ENCODE measurements around the gene MMD2.
"Not testable (repeated sequence)": the region's sequence is repeated elsewhere in the genome, so short reads cannot be mapped to it uniquely, and the experiment has no call there.

MMD2 gene

DNA sequence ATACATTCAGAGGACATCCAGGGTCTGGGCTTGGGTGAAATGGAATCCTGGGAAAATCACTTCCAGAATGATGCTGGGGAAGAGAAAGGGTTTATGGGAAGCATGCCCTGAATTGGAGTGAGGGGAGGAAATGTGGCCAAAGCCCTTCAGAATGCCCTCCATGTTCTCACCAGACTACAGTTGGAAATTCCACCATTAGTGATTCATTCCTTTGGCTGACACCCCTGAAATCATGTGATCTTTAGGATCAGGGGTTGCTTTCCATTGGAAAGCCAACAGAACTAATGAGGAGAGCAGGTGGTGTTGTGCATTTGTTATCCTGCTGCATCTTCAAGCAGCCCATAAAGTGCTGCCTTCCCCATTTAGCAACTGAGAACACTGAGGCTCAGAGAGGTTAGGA lies 54.6 kb downstream of the MMD2 start:
- no peaks in the 10 kb centered on the region for H3K4me1 Mint-ChIP-seq (ENCODE audit: low read depth in 2 of 2)
- ATAC-seq (replicated peaks): no peak
- DNase-seq: no peak
- peaks cover 31 to 62% of the 10 kb centered on the region in 2 donors for H3K27me3 Mint-ChIP-seq
- H3K36me3 Mint-ChIP-seq (ENCODE audit: insufficient read depth): no peaks in the 10 kb centered on the region
- no peak overlapping the region for H3K27ac Mint-ChIP-seq
- H3K4me3 Mint-ChIP-seq: no peak overlapping the region
- no peaks in the 10 kb centered on the region for H3K9me3 Mint-ChIP-seq

DNA sequence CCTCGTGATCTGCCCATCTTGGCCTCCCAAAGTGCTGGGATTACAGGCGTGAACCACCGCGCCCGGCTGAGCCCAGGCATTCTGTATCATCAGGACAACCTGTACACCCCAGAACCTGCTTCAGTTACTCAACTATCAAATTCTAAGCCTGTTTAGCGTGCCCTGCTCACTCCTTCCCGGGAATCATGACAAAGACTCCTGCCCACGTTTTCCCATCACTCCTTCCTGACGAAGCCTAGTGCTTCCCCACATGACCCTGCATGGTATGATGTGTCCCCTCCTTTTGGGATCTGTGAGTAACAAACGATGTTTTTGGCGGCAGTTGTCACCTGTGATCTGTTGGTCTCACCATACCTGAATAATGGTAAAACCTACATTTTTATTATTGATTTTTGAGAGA lies 63.2 kb downstream of the MMD2 start:
- no peak for ATAC-seq (replicated peaks)
- Mint-ChIP-seq H3K27me3 (peaks cover 21 to 31% of the 10 kb centered on the region in 2 donors), H3K9me3 (no peaks in the 10 kb centered on the region), H3K4me3 (no peak overlapping the region), H3K27ac (no peak overlapping the region), H3K4me1 (ENCODE audit: low read depth in 2 of 2) (no peaks in the 10 kb centered on the region), H3K36me3 (ENCODE audit: insufficient read depth) (peaks cover 3% of the 10 kb centered on the region)
- no peak for DNase-seq

DNA sequence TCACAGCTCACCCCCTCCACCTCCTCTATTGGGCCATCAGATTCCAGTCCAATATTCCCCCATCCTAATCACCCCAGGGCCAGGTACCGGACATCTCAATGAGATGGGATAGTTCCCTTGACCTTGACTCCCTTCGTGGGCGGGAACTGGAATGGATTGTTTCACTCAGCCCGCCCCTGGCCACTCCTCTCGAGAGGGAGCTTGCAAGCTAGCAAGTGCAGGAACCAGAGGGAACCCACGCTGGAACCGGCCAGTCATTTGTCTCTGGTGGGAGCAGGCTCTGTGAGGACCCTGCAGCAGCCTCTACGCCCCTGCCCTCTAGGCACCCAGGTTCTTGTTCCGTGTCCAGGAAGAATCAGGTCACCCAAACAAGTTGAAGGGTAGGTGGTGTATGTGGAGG lies 64.5 kb downstream of the MMD2 start:
- H3K27me3 Mint-ChIP-seq: peaks cover 29 to 30% of the 10 kb centered on the region in 2 donors

DNA sequence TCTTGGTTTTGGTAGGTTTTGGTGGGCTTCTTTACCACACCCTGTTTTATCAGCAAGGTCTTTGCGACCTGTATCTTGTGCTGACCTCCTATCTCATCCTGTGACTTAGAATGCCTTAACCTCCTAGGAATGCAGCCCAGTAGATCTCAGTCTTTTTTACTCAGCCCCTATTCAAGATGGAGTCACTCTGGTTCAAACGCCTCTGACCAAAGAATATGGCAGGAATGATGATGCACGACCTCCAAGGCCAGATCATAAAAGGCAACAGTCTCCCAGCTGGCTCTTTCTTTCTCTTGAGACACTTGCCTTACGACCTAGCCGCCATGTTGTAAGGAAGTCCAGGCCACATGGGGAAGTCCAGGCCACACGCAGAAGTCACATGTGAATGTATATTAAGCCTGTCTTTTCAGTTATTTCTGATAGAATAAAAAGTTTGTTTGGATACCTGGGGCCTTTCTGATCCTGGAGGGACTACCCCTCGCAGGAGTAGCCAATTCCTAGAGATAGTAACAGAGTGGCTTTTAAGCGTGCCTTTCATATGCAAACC lies 65.0 kb downstream of the MMD2 start:
- no peak for DNase-seq
- H3K4me1 Mint-ChIP-seq (ENCODE audit: low read depth in 2 of 2): no peaks in the 10 kb centered on the region
- H3K4me3 Mint-ChIP-seq: no peak overlapping the region
- H3K27ac Mint-ChIP-seq: no peak overlapping the region
- peaks cover 3% of the 10 kb centered on the region for H3K36me3 Mint-ChIP-seq (ENCODE audit: insufficient read depth)
- H3K27me3 Mint-ChIP-seq: peaks cover 33 to 34% of the 10 kb centered on the region in 2 donors
- H3K9me3 Mint-ChIP-seq: no peaks in the 10 kb centered on the region
- ATAC-seq (replicated peaks): no peak

More for the DNA sequence above, 64.5 kb downstream of the MMD2 start:
- Mint-ChIP-seq H3K4me1 (ENCODE audit: low read depth in 2 of 2) (no peaks in the 10 kb centered on the region), H3K9me3 (no peaks in the 10 kb centered on the region), H3K4me3 (no peak overlapping the region), H3K27ac (no peak overlapping the region), H3K36me3 (ENCODE audit: insufficient read depth) (peaks cover 3% of the 10 kb centered on the region)
- DNase-seq (no peak), ATAC-seq (replicated peaks) (no peak)

DNA sequence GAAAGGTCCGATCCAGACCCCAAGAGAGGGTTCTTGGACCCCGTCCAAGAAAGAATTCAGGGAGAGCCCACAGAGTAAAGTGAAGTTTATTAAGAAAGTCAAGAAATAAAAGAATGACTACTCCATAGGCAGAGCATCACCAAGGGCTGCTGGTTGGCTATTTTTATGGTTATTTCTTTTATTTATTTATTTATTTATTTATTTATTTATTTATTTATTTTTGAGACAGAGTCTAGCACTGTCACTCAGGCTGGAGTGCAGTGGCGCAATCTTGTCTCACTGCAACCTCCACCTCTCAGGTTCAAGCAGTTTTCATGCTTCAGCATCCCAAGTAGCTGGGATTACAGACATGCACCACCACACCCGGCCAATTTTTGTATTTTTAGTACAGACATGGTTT lies 65.8 kb downstream of the MMD2 start:
- H3K27me3 Mint-ChIP-seq: peaks cover 32 to 39% of the 10 kb centered on the region in 2 donors
- ATAC-seq (replicated peaks); H3K4me3 Mint-ChIP-seq; H3K9me3 Mint-ChIP-seq; H3K36me3 Mint-ChIP-seq (ENCODE audit: insufficient read depth); H3K4me1 Mint-ChIP-seq (ENCODE audit: low read depth in 2 of 2); H3K27ac Mint-ChIP-seq; DNase-seq: not testable (repeated sequence)

DNA sequence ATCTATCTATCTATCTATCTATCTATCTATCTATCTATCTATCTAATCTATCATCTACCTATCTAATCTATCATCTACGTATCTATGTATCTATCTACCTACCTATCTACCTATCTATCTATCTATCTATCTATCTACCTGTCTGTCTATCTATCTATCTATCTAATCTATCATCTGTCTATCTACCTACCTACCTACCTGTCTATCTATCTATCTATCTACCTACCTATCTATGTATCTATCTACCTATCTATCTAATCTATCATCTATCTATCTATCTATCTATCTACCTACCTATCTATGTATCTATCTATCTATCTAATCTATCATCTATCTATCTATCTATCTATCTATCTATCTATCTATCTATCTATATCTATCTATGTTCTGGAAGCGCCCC lies 67.5 kb downstream of the MMD2 start:
- peaks cover 36 to 51% of the 10 kb centered on the region in 2 donors for H3K27me3 Mint-ChIP-seq
- not testable (repeated sequence) for H3K9me3 Mint-ChIP-seq; H3K4me1 Mint-ChIP-seq (ENCODE audit: low read depth in 2 of 2); H3K36me3 Mint-ChIP-seq (ENCODE audit: insufficient read depth); DNase-seq; H3K4me3 Mint-ChIP-seq; ATAC-seq (replicated peaks); H3K27ac Mint-ChIP-seq

DNA sequence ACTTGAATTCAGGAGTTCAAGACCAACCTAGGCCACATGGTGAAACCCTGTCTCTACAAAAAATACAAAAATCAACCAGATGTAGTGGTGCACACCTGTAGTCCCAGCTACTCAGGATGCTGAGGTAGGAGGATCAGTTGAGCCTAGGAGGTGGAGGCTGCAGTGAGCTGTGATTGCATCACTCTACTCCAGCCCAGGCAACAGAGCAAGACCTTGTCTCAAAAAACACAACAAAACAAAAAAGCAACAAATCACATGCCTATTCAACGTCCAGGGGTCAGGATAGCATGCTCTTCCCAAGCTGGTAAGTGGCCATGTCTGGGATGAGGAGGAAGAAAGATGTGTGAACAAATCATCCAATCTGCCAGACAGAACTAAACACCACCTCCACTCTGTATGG lies 69.3 kb downstream of the MMD2 start:
- no peak overlapping the region for H3K27ac Mint-ChIP-seq

DNA sequence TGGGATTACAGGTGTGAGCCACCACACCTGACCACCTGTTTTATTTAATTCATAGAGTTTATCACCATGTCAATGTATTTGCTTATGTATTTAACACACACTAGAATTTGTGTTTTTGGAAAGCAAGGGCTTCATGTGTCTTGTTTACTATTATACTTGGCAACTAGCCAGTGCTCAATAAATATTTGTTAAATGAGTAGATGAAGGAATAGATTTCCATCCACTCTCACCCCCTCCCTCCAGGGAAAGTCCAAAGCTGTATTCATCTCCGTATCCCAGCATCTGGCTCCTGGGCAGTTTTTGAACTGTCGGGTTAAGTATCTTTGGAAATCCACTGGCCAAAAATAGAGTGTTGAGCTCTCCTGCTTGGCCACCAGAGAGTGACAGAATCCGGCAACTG lies 70.8 kb downstream of the MMD2 start:
- no peaks in the 10 kb centered on the region for H3K9me3 Mint-ChIP-seq
- DNase-seq (no peak), ATAC-seq (replicated peaks) (no peak)
- H3K36me3 Mint-ChIP-seq (ENCODE audit: insufficient read depth): no peaks in the 10 kb centered on the region
- peaks cover 45 to 53% of the 10 kb centered on the region in 2 donors for H3K27me3 Mint-ChIP-seq
- H3K4me3 Mint-ChIP-seq: no peak overlapping the region
- H3K4me1 Mint-ChIP-seq (ENCODE audit: low read depth in 2 of 2): peaks cover 0 to 1% of the 10 kb centered on the region in 2 donors
- no peak overlapping the region for H3K27ac Mint-ChIP-seq

More for the DNA sequence above, 69.3 kb downstream of the MMD2 start:
- no peak for ATAC-seq (replicated peaks)
- Mint-ChIP-seq H3K27me3 (peaks cover 45 to 53% of the 10 kb centered on the region in 2 donors), H3K4me3 (no peak overlapping the region), H3K4me1 (ENCODE audit: low read depth in 2 of 2) (no peaks in the 10 kb centered on the region), H3K9me3 (no peaks in the 10 kb centered on the region), H3K36me3 (ENCODE audit: insufficient read depth) (no peaks in the 10 kb centered on the region)
- no peak for DNase-seq

DNA sequence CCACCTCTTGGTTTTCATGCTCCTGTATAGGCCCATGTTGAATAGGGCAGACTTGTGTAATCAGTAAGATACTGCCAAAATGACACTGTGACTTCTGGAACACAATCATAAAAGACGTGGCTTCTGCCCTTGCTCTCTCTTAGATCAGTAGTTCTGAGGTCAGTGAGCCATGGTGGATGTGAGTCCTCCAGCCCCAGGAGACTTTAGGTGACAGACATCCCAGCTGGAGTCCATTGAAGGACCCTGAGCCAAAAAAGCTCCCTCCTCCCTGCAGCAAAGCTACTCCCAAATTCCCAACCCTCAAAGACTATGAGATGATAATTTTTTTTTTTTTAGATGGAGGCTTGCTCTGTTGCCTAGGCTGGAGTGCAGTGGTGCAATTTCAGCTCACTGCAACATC lies 72.3 kb downstream of the MMD2 start:
- ATAC-seq (replicated peaks) (no peak), DNase-seq (no peak)
- Mint-ChIP-seq H3K27me3 (peaks cover 51 to 64% of the 10 kb centered on the region in 2 donors), H3K36me3 (ENCODE audit: insufficient read depth) (no peaks in the 10 kb centered on the region), H3K9me3 (no peaks in the 10 kb centered on the region), H3K4me3 (no peak overlapping the region), H3K27ac (no peak overlapping the region), H3K4me1 (ENCODE audit: low read depth in 2 of 2) (peaks cover 0 to 9% of the 10 kb centered on the region in 2 donors)

DNA sequence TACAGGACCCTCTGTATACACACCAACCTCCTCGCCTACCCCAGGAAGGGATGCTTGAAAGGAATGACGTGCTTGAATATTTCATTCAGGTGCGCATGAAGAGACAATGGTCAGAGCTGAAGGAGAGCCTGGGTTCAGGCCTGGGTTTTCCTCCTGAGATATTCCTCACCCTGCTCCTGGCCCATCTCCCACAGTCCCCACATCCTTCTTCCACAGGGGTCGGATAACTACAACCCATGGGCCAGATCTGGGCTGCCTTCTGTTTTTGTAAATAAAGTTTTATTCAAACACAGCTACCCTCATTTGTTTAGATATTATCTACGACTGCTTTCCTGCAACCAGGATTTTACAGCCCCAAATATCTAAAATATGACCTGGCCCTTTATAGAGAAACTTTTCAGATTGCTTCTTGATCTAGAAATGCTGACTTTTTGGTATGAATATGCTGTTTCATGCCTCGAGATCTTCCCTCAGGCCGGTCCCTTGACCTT lies 73.6 kb downstream of the MMD2 start:
- Mint-ChIP-seq H3K36me3 (ENCODE audit: insufficient read depth) (no peaks in the 10 kb centered on the region), H3K4me1 (ENCODE audit: low read depth in 2 of 2) (peaks cover 0 to 9% of the 10 kb centered on the region in 2 donors), H3K9me3 (no peaks in the 10 kb centered on the region), H3K27me3 (peaks cover 46 to 64% of the 10 kb centered on the region in 2 donors), H3K27ac (no peak overlapping the region), H3K4me3 (no peak overlapping the region)
- DNase-seq: no peak
- no peak for ATAC-seq (replicated peaks)

DNA sequence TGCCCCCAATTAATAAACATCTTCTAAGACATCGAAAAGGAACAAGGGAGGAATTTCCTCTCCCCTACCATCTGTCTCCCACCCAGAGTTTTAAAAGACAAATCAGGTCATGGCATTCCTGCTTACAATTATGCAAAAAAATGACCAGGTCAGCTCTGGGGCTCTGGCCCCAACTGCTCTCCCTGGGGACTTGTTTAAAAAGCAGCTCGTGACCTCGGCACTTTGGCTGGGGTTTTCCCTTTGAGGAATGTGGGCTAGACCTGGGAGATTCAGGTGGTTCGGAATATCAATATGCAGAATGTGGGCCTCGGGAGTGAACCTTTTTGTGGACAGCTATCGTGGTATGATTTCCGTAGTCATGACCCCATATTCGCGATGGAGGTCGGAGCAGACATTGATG lies 74.8 kb downstream of the MMD2 start:
- ATAC-seq (replicated peaks) (no peak), DNase-seq (no peak)
- H3K27ac Mint-ChIP-seq: no peak overlapping the region
- peaks cover 0 to 9% of the 10 kb centered on the region in 2 donors for H3K4me1 Mint-ChIP-seq (ENCODE audit: low read depth in 2 of 2)
- H3K4me3 Mint-ChIP-seq: peak overlapping the region; percentile 17 to 22
- H3K9me3 Mint-ChIP-seq: no peaks in the 10 kb centered on the region
- H3K27me3 Mint-ChIP-seq: peaks cover 35 to 64% of the 10 kb centered on the region in 2 donors
- no peaks in the 10 kb centered on the region for H3K36me3 Mint-ChIP-seq (ENCODE audit: insufficient read depth)

DNA sequence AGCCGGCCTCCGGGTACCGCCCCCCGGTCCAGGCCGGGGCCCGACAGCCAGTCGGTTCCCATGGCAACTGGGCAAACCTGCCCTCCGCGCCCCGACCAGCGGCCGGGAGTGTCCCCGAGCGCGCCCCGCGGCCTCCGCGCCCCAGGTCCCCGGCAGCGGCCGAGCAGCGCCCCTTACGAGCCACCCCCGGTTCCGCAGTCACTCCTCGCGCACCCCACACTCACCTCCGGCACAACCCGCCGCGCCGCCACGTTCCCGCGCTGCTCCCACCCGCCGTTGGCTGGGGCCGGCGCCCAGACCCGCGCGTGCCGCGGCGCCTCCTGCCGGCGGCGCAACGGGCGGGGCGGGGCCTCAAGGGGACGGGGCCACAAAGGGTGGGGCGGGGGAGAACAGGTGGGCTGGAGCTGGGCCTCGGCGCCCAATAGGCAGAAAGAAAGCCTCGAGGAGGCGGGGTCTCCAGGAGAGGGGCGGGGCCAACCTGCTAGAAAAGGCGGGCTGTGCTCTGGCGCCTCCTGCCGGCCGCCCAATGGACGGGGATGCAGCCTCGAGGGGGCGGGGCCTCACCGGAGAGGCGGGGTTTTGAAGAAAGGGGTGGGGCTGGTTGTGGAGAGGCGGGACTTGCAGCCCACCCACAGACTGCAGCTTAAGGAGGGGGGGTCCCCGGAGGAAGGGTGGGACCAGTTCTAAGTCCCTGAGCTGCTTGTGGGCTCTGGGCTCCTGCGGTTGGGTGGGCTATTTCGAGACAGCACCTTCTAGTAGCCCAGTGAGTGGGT lies 75.4 kb downstream of the MMD2 start, which contains the start of gene RADIL:
RADIL (minus strand) TSS at position 345 of the 773 bp plus-strand sequence. CDS start 5,577 bp downstream, outside the sequence.
- ATAC-seq (replicated peaks) (peak; percentile 92), DNase-seq (peak; percentile 73 to 82 (median 79))
- Mint-ChIP-seq H3K27ac (no peak within 1 kb of the TSS), H3K4me1 (ENCODE audit: low read depth in 2 of 2) (peaks cover 0 to 9% of the 10 kb centered on the region in 2 donors), H3K9me3 (no peaks in the 10 kb centered on the region), H3K4me3 (peak within 1 kb of the TSS; percentile 48 to 63), H3K36me3 (ENCODE audit: insufficient read depth) (no peaks in the 10 kb centered on the region), H3K27me3 (peaks cover 31 to 64% of the 10 kb centered on the region in 2 donors)

DNA sequence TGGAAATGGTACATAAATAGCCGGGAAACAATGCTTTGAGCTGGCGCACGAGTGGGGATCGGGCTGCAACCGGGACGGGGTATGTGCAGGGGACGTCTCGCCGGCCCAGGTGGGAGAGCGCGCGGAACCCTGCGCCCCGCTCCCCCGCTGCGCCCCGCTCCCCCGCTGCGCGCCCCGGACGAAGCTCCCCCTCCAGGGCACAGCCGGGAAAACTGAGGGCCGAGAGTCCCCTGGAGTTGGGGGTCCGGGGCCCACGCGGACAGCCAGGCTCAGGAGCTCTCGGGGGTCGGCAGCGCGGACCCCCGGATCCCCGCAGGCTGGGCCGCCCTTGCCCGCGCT lies 76.0 kb downstream of the MMD2 start:
- peaks cover 31 to 62% of the 10 kb centered on the region in 2 donors for H3K27me3 Mint-ChIP-seq
- DNase-seq: no peak
- H3K9me3 Mint-ChIP-seq: no peaks in the 10 kb centered on the region
- no peak for ATAC-seq (replicated peaks)
- peak overlapping the region; percentile 48 to 63 for H3K4me3 Mint-ChIP-seq
- peaks cover 0 to 9% of the 10 kb centered on the region in 2 donors for H3K4me1 Mint-ChIP-seq (ENCODE audit: low read depth in 2 of 2)
- no peak overlapping the region for H3K27ac Mint-ChIP-seq
- no peaks in the 10 kb centered on the region for H3K36me3 Mint-ChIP-seq (ENCODE audit: insufficient read depth)

Measured in effector memory CD8-positive, alpha-beta T cell (primary cell).